ENCODE data around the gene COG7.
"Not testable (repeated sequence)": the region's sequence is repeated elsewhere in the genome, so short reads cannot be mapped to it uniquely, and the experiment has no call there.

COG7 gene

DNA sequence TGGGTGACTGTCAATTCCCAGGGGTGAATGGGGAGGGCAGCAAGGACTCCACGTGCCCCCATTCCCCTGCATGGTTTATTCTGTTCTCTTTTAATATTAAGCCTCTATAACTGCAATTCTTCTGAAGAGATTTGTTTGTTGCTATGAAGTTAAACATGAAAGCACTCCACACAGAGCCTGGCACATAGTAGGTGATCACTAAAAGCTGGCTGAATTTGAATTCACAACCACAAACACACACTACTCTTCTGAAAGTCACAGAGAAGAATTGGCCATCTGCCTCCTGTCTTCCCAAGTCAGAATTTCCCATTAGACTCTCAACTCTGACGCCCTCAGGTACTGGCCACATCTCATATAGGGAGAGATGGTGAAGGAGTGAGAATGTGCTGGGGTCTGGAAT, 55.5 kb downstream of the COG7 start:
- TF ChIP-seq, protein P1, sequence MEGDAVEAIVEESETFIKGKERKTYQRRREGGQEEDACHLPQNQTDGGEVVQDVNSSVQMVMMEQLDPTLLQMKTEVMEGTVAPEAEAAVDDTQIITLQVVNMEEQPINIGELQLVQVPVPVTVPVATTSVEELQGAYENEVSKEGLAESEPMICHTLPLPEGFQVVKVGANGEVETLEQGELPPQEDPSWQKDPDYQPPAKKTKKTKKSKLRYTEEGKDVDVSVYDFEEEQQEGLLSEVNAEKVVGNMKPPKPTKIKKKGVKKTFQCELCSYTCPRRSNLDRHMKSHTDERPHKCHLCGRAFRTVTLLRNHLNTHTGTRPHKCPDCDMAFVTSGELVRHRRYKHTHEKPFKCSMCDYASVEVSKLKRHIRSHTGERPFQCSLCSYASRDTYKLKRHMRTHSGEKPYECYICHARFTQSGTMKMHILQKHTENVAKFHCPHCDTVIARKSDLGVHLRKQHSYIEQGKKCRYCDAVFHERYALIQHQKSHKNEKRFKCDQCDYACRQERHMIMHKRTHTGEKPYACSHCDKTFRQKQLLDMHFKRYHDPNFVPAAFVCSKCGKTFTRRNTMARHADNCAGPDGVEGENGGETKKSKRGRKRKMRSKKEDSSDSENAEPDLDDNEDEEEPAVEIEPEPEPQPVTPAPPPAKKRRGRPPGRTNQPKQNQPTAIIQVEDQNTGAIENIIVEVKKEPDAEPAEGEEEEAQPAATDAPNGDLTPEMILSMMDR (IDR thresholded peaks at IDR 0.05; ENCODE audit: insufficient read depth, low read length, missing control alignments) = no peak
- CTCF ChIA-PET = interaction anchor here (0.6 kb wide), 1 partner anchor 36 kb away, joined by 3 read pairs; no protein-coding TSS in a partner anchor
- no peak for DNase-seq (ENCODE audit: low read depth, low spot score)
- H3K4me3 ChIP-seq (ENCODE audit: low read depth, low read length) = no peak overlapping the region
- POLR2A ChIA-PET = no interaction called here

DNA sequence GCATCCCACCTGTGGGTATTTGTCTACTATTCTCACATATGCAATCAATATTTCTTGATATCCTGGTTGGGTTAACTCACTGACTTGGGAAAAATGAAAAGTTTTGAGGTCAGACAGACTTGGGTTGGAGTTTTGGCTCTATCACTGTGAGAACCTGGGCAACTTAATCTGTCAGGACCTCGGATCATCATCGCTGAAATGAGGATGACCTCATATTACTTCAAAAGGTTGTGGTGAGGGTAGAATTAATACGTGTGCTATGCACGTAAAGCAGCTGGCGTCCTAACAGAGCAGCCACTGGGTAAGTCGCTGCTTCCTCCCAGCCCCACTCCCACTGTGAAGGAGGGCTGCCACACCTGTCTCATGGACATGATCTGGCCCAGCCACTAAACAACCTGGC, 57.3 kb downstream of the COG7 start:
- POLR2A ChIA-PET = no interaction called here
- TF ChIP-seq, protein P1 (IDR thresholded peaks at IDR 0.05; ENCODE audit: insufficient read depth, low read length, missing control alignments) = no peak
- DNase-seq (ENCODE audit: low read depth, low spot score) = no peak
- no peak overlapping the region for H3K4me3 ChIP-seq (ENCODE audit: low read depth, low read length)
- CTCF ChIA-PET = interaction anchor here (0.8 kb wide), 1 partner anchor 40 kb away, joined by 3 read pairs; no protein-coding TSS in a partner anchor

DNA sequence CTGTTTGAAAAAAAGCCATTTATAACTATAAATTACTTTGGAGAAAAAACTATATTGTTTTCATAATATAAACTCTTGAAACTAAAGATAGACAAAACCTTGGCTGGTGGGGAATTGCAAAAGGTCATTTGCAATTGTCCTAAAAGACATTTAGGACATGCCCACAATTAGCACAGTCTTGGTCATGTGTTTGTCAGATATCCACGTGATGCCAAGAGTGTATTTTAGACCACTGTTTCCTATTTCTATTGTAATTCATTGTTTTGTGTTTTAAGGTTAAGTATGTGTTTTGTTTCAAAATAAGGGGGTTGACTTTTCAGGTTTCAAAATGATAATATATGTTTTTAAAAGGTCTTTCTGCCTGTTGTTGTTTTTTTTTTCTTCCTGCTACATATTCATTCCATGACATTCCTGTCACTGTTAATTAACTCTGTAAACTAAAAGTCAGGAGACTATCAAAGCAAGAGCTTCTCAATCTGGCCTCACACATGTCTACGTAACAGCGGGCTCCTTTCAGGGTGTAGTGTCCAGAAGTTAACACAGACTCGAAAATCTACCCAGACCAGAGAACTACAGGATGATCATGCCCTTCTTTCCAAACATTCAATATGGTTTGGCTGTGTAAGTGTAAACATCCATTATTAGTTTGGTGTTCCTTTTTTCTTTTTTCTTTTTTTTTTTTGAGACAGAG, 58.7 kb downstream of the COG7 start:
- TF ChIP-seq, protein P1 (IDR thresholded peaks at IDR 0.05; ENCODE audit: insufficient read depth, low read length, missing control alignments) = no peak
- no peak for DNase-seq (ENCODE audit: low read depth, low spot score)
- CTCF ChIA-PET = interaction anchor here (1.6 kb wide), 1 partner anchor 39 kb away, joined by 6 read pairs; no protein-coding TSS in a partner anchor
- POLR2A ChIA-PET = no interaction called here
- H3K4me3 ChIP-seq (ENCODE audit: low read depth, low read length) = no peak overlapping the region

DNA sequence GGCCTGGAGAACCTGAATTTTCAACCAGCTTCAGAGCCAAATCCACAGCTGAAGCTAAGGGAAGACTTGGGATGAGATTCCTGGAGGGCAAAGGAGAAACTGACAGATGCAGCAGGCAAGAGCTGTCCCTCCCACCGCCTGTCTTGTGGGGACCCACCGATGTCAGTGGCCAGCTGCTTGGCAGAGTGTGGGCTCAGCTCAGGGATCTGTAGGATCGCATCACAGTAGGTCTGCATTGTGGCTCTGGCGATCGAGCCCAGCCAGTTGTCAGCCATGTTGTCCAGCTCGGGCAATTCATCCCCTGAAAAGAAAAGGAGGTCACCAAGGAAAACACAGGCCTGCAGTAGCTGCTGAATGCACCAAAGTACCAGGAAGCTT, 60.8 kb downstream of the COG7 start:
- POLR2A ChIA-PET = interaction anchor here (0.7 kb wide), 1 partner anchor 243 kb away, joined by 3 read pairs; the partner anchor contains the start of gene USP31

DNA sequence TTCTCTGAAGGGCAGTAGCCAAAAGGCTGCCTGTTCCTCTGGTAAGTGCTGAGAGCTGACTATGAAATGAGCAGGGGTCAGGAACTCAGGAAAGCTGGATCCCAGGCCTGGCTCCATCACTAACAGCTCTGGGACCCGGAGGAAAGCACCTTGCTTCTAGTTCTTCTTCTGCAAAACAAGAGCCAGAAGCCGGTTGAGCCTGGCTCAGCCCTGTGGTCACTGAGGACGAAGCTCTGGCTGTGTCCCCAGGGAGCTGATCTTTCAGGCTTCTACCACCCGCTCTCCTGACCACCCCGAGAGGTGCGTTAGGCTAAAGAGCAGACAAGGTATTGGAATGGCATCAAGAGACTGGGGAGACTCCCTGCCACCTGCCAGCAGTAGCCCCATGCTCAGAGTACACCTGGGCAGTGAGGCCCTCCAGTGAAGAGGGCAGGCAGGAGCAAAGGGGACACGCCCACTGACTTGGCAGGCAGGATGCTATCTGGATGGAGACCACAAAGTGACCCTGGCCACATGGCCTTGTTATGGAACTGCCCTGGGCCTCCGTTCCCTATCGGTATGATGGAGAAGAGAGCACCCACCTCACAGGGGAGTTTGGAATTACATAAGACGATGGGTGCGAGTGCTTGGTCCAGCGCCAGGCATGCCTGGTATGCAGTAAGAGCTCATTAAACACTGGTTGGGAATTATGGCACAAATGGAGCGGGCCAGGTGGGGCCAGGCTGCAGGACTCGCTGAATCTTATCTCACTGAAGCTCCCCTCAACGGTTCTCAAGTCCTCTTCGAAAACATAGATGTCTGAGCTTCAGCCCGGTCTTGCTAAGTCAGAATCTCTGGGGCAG, 61.4 kb downstream of the COG7 start:
- TF ChIP-seq, protein P1 (IDR thresholded peaks at IDR 0.05; ENCODE audit: insufficient read depth, low read length, missing control alignments) = no peak
- no peak for DNase-seq (ENCODE audit: low read depth, low spot score)
- H3K4me3 ChIP-seq (ENCODE audit: low read depth, low read length) = no peak overlapping the region
- ChIA-PET CTCF (interaction anchor here (2.0 to 2.9 kb wide), 2 partner anchors 11 to 44 kb away, joined by 6 to 18 read pairs; no protein-coding TSS in a partner anchor), POLR2A (interaction anchor here (0.7 kb wide), 1 partner anchor 243 kb away, joined by 3 read pairs; the partner anchor contains the start of gene USP31)

More for the DNA sequence above, 60.8 kb downstream of the COG7 start:
- TF ChIP-seq, protein P1 (IDR thresholded peaks at IDR 0.05; ENCODE audit: insufficient read depth, low read length, missing control alignments) = no peak
- no peak for DNase-seq (ENCODE audit: low read depth, low spot score)
- CTCF ChIA-PET = interaction anchor here (2.0 to 2.9 kb wide), 2 partner anchors 11 to 43 kb away, joined by 6 to 18 read pairs; no protein-coding TSS in a partner anchor
- no peak overlapping the region for H3K4me3 ChIP-seq (ENCODE audit: low read depth, low read length)

DNA sequence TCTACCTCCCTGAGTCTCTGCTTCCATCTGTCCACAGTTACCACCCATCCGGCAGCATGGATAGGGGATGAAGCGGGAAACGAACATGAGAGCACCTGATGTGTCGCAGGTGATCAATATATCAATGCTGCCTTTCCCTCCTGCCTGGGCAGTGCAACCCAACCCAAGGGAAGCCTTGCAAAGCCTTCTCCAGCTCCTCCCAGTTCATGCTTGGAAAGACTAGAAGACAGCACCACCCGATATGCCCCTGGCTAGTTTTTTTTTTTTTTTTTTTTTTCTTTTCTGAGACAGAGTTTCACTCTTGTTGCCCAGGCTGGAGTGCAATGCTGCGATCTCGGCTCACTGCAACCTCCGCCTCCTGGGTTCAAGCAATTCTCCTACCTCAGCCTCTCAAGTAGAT, 63.1 kb downstream of the COG7 start:
- DNase-seq (ENCODE audit: low read depth, low spot score); H3K4me3 ChIP-seq (ENCODE audit: low read depth, low read length); POLR2A ChIA-PET: not testable (repeated sequence)
- CTCF ChIA-PET = interaction anchor here (1.7 to 2.9 kb wide), 2 partner anchors 45 to 46 kb away, joined by 5 to 18 read pairs; no protein-coding TSS in a partner anchor

All from AG04449 (cell line).